A204.1 (cell line): ENCODE measurements around the gene CDC42EP2.

Experiments used
- FAIRE-seq: peaks from 2 replicates; lab custom pipeline; 2012; peaks lifted over from hg19 to GRCh38; lab: Jason Lieb, UNC

The CDC42EP2 gene

GRCh38 chr11:65356394-65356972, 41.8 kb downstream of the CDC42EP2 start:
- no peak for FAIRE-seq

- FAIRE-seq: no peak
Observed at GRCh38 chr11:65357856-65358356, 43.2 kb downstream of the CDC42EP2 start.

GRCh38 chr11:65362320-65362931, 47.8 kb downstream of the CDC42EP2 start:
- FAIRE-seq: no peak

- no peak for FAIRE-seq
Observed at GRCh38 chr11:65362966-65363365, 48.3 kb downstream of the CDC42EP2 start.

- no peak for FAIRE-seq
Observed at GRCh38 chr11:65363770-65364169, 49.1 kb downstream of the CDC42EP2 start.

DNA sequence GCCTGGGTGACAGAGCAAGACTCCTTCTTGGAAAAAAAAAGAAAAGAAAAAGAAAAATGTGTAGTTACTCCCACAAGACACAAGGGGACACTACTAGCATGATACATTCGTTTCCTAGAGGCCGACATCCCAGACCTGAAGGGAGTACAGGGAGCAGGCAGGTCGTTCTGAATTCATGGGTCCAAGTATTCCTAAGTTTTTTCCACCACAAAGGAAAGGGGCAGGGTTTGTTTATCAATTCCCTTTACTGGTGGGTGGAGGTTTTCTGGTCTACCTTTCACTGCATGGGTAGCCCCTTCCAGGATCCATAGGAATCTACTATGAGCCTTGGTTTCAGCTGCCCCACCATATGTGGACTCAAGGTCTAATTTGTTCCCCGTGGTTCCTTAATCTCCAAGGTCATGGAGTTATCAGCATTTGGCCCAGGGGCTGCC, 51.7 kb downstream of the CDC42EP2 start:
- FAIRE-seq: no peak

DNA sequence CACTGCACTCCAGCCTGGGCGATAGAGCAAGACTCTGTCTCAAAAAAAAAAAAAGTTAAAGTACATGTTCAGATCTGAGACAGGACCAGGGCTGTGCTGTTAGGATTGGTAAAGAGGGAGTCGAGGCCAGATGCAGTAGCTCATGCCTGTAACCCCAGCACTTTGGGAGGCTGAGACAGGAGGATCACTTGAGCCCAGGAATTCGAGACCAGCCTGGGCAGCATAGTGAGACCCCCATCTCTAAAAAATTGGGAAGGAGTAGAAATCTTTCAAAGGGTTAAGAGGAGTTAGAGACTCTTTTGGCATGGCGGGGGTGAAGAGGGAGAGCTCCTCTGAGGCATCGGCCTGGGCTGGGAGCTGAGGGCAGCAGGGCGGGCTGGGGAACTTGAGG, 56.0 kb downstream of the CDC42EP2 start:
- no peak for FAIRE-seq
